WERI-Rb-1 (cell line): ENCODE measurements around the gene ARHGAP24.

ENCODE experiments used
- DNase-seq: peaks from one replicate; pipeline ENCODE4 v3.0.0-alpha.2; 2020
- H3K27ac ChIP-seq: fragments of 250-450 bp; sonication (Bioruptor Pico); 2 replicates; pipeline ENCODE4 v1.5.1; 2020; ENCODE audit warnings: mild to moderate bottlenecking, moderate library complexity
- H3K27me3 ChIP-seq: fragments of 250-450 bp; sonication (Bioruptor Pico); 2 replicates; pipeline ENCODE4 v1.5.1; 2021; ENCODE audit warnings: mild to moderate bottlenecking, low read depth, moderate library complexity; ENCODE audit not compliant: insufficient read depth, severe bottlenecking
- H3K36me3 ChIP-seq: fragments of 250-450 bp; sonication (Bioruptor Pico); 2 replicates; pipeline ENCODE4 v1.5.1; 2020; ENCODE audit warnings: mild to moderate bottlenecking, moderate library complexity
- H3K4me3 ChIP-seq: 2 replicates; pipeline ENCODE4 v1.5.1; 2011; ENCODE audit warnings: low read depth, mild to moderate bottlenecking, control low read depth, low read length
- H3K9me3 ChIP-seq: fragments of 250-450 bp; sonication (Bioruptor Pico); 2 replicates; pipeline ENCODE4 v1.5.1; 2021; ENCODE audit warnings: mild to moderate bottlenecking, moderate library complexity; ENCODE audit not compliant: severe bottlenecking
- TF ChIP-seq, protein P1 (sequence below): IDR thresholded peaks from 2 replicates; pipeline ENCODE4 v1.5.1; 2011; ENCODE audit warnings: low read depth, mild to moderate bottlenecking, control low read depth, inconsistent platforms, low read length

ARHGAP24 gene

DNA sequence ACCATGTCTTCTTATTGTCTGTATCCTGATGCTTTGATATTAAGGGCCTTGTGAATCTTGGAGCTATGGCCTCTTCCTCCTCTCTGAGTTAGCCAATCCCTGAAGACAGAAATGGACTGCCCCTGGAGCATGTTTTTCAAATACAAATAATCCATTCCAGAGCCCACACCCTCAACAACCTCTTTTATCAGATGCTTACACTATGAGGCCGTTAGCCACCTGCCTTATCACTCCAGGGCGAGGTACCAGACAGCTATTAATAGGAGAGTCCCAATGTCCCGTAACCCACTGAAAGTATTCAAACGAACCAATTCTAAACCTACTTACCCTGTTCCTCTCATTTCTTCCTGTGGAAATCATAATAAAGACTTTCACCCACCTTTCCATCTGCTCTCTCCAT is 165.0 kb downstream of the ARHGAP24 start:
- no peaks in the 10 kb centered on the region for H3K9me3 ChIP-seq
- no peak overlapping the region for H3K27ac ChIP-seq
- no peak for DNase-seq
- H3K36me3 ChIP-seq: no peaks in the 10 kb centered on the region
- no peaks in the 10 kb centered on the region for H3K27me3 ChIP-seq
- TF ChIP-seq, protein P1, sequence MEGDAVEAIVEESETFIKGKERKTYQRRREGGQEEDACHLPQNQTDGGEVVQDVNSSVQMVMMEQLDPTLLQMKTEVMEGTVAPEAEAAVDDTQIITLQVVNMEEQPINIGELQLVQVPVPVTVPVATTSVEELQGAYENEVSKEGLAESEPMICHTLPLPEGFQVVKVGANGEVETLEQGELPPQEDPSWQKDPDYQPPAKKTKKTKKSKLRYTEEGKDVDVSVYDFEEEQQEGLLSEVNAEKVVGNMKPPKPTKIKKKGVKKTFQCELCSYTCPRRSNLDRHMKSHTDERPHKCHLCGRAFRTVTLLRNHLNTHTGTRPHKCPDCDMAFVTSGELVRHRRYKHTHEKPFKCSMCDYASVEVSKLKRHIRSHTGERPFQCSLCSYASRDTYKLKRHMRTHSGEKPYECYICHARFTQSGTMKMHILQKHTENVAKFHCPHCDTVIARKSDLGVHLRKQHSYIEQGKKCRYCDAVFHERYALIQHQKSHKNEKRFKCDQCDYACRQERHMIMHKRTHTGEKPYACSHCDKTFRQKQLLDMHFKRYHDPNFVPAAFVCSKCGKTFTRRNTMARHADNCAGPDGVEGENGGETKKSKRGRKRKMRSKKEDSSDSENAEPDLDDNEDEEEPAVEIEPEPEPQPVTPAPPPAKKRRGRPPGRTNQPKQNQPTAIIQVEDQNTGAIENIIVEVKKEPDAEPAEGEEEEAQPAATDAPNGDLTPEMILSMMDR: no peak
- H3K4me3 ChIP-seq: no peak overlapping the region

DNA sequence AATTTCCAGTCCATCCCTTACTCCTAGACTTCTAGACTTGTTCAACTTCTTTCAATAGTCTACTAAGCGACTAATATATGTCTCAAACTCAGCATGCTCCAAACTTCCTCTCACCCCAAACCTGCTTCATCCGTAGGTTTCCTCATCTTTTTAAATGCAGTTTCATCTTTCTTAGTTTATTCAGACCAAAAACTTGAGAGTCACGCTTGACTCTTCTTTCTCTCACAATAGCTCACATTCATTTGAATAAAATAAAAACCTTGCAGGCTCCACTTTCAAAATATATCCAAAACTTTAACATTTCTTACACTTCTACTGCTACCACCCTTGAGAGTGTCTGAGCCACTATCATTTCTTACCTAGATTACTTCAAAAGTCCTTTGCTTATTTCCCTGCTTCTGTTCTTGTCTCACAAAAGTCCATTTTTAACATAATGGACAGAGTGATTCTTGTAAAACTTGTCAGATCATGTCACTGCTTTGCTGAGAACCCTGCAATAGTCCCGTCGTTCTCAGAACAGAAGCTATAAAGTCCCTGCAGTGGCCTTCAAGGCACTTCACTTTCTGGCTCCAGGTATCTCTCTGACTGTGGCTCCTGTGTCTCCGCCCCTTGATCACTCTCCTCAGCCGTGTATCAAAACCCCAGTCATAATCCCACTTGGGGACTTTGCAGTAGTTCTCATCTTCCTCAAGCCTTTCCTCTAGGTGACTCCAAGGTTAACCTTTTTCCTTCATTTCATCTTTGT is 167.6 kb downstream of the ARHGAP24 start:
- H3K27me3 ChIP-seq: no peaks in the 10 kb centered on the region
- no peaks in the 10 kb centered on the region for H3K9me3 ChIP-seq
- H3K27ac ChIP-seq: no peak overlapping the region
- no peaks in the 10 kb centered on the region for H3K36me3 ChIP-seq
- no peak for DNase-seq
- H3K4me3 ChIP-seq: no peak overlapping the region
- TF ChIP-seq, protein P1: no peak

DNA sequence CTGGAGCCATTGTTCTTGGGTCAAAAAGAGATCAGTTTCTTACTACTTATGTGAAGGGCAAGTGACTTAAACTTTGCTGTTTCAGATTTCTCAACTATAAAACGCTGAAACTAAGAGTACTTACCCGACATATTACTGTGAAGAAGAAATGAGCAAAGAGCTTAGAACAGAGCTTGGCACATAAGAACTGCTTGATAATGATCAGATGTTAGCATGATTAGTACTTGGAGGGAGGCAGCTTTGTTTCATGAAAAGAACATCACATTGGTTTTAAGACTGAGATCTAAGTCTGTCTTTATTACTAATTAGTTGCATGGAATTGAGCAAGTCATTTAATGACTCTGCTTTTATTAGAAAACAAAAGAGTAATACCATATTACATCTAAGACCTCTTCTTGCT is 169.1 kb downstream of the ARHGAP24 start:
- H3K27me3 ChIP-seq: no peaks in the 10 kb centered on the region
- no peaks in the 10 kb centered on the region for H3K9me3 ChIP-seq
- no peak overlapping the region for H3K27ac ChIP-seq
- H3K36me3 ChIP-seq: no peaks in the 10 kb centered on the region
- TF ChIP-seq, protein P1: no peak
- no peak overlapping the region for H3K4me3 ChIP-seq
- no peak for DNase-seq

DNA sequence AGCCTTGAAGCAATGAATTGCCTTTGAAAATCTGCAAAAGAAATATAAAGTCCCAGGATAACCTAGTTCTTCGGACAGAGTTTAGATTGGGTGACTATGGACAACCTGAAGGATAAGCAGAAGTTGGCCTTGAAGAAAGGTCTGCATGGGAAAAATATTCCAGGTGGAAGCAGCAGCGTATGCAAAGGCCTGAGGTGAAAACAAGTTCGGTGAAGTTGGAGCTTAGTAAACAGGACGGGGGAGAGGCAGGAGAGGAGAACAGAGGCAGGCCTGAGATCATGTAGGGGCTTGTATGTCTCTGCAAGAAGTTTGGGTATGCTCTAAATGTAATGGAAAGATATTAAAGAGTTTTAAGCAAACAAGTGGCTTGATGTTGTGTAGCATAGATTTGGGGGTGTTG is 176.0 kb downstream of the ARHGAP24 start:
- Histone ChIP-seq H3K9me3 (no peaks in the 10 kb centered on the region), H3K4me3 (no peak overlapping the region), H3K27ac (no peak overlapping the region), H3K36me3 (no peaks in the 10 kb centered on the region), H3K27me3 (no peaks in the 10 kb centered on the region)
- DNase-seq: no peak
- TF ChIP-seq, protein P1: no peak

DNA sequence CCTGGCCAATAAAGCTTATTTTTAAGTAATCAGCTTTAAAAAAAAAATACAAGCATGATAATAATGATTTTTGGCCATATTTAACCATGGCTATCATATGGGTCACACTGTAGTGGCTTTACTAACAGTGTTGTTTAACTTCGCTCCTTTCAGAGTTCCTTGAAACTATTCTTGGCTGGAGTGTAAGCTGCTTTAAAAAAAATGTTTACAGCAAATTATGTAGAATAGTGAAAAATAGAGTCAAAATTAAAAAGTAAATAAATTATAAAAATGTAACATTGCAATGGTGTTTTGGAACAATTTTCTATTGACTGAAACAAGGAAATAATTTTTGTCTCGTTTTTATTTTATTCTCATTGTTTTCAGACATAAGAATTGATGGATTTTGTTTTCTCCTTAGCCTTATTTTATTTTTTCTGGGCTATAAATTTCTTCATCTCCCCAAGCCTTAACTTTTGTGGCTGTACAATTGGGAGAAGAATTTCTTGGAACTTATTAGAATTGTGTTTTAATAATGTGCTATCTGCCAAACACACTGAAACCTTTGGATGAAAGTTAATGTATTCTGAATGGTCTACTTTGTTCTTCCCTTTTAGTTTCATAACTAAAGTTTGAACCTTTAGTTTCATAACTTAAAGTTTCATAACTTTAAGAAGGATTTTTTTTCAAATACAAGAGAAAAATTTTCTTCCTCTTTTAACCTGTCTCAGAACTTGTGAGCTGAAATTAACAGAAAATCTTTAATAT is 182.0 kb downstream of the ARHGAP24 start:
- TF ChIP-seq, protein P1: no peak
- no peak for DNase-seq
- Histone ChIP-seq H3K36me3 (no peaks in the 10 kb centered on the region), H3K27ac (no peak overlapping the region), H3K27me3 (no peaks in the 10 kb centered on the region), H3K9me3 (no peaks in the 10 kb centered on the region), H3K4me3 (no peak overlapping the region)
